GM18502 (cell line): ENCODE measurements around the gene NOTUM.
A peak's percentile ranks its signal among the peaks of the same experiment; 100 is the strongest.

Experiments used
- ATAC-seq: cut with Tn5 transposase; IDR thresholded peaks from one replicate; pipeline ENCODE4 v1.9.1; 2021; ENCODE audit warnings: mild to moderate bottlenecking; ENCODE audit not compliant: unreplicated experiment, poor library complexity

Gene NOTUM

GRCh38 chr17:81980122-81980521 is 19.1 kb upstream of the NOTUM start:
- ATAC-seq: no peak

DNA sequence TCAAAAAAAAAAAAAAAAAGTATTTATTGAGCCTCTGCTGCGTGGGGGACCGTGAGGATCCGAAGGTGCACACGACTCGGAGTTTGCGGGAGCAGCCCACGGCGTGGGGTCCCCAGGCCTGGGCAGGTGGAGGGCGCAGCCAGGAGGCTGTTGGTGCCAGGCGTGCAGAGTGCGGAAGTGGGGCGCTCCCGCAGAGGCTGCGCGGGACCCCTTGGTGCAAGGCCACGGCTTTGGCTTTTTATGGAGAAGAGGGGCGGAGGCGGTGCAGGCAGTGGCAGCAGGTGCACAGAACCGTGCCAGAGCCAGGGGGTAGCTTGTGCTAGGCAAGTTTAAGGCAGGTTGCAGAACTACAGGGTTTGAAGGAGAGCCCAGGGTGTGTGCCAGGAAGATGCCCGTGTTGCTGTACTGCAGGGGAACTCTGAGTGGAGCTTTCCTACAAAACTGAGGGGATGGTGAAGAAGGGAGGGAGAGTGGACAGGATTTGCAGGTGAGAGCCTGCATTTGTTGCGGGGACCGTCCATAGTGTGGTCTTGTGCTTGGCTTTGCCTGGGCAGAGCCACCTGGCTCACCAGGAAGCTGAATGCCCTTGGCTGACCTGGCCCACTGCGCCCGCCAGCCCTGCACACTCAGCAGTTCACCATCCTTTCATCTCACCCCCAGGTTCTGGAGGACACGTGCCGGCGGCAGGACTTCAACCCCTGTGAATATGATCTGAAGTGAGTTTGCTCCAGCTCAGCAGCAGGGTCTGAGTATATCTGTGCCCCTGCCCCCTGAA is 17.7 kb upstream of the NOTUM start:
- no peak for ATAC-seq

DNA sequence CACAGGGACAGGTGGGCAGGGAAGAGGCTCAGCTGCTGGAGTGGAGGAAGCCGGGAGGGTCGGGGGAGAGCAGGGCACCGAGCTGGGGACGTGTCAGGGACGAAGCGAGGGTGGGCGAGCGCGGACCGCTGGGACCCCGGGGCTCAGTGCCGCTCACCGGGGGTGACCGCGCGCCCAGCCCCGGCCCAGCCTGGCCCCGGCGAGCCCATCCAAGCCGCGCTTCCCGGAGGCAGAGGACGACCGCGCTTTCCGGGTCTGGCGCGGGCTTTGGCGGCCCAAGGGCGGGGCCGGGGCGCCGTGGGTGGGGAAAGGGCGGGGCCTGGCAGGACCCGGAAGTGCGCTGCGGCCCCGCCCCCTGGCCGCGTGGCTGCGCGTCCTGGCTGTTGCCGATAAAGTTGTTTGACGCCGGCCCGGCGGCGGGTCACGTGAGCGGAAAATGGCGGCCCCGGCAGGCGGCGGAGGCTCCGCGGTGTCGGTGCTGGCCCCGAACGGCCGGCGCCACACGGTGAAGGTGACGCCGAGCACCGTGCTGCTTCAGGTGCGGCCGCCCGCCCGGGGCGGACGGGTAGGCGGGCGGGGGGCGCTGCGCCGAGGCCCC is 16.3 kb upstream of the NOTUM start, which contains the start of gene ASPSCR1:
TSS of gene ASPSCR1 (plus strand) at position 419 of the 598 bp plus-strand sequence. CDS start at position 437, 18 bp downstream.
- peak; percentile 84 for ATAC-seq

DNA sequence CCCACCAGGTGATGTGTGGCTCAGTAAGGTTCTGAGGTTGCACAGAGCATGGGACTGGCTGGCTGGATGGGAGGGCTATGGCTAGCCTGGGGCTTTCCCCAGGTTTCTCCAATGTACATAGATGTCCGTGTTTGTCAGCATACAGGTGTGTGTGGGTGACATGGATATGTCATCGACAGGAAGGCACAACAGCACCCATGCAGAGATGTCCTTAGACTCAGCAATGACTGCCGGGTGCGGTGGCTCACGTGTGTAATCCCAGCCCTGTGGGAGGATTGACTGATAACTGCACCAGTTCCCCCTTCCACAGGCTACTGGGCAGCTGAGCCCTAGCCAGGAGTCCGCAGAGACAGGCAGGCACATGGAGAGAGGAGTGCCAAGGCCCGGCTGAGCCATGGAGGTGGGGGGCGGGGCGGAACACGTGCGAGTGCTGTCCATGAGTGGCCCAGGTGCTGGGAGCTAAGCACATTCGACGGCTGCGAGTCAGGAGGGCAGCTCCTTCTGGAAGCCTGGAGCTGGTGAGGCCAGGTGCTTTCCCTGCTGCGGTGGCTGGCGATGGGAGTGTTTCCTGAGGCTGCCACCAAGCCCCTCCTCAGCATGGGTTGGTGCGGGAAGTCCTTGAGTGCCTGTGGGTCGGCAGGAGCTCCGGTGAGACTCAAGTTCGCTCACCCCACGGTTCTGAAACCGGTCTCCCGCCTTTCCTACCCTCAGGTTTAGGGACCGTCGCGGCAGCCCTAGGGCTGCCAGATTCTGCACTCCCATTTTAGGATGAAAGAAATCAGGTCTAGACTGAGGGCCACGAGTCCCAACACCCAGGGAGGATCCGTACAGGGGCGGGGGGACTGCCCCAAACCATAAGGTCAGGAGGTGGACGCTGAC is 15.6 kb upstream of the NOTUM start:
- ATAC-seq: peak; percentile 11

GRCh38 chr17:81973432-81973831 is 12.4 kb upstream of the NOTUM start:
- no peak for ATAC-seq

DNA sequence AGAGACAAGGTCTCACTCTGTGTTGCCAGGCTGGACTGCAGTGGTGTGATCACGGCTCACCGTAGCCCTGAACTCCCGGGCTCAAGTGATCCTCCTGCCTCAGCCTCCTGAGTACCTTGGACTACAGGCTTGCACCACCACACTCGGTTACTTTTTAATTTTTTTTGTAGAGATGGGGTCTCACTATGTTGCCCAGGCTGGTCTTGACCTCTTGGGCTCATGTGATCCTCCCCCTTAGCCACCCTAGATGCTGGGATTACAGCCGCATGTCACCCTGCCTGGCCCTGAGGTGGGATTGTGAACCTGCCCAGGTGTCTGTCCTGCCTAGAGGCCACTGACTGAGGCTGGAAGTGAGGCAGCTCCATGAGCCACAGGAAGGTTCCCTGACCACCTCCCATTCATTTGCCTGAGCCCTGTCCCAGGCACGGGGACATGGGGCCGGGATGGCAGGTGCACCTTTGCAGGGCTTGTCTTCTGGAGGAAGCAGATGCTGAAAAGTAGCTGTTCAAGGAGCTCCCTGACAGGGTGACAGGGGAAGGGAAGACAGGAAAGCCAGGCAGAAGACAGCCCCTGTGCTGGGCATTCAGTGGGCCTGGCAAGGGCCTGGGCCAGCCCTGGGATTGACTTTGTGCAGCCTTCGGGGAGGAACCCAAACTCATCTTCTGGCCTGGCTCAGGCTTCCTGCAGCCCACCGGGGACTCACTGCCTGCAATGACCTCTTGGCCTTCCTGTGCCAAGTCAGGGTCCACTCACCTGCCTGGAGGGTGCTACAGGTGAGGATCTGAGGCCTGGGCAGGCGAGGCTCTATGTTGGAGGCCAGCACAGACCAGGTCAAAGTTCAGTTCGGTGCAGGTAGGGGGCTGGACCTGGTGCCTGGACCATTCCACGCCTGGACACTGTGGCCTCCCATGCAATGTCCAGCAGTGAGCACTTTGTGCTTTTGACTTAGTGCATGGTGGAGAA is 8.1 kb upstream of the NOTUM start:
- no peak for ATAC-seq

- ATAC-seq: no peak
Observed at GRCh38 chr17:81968396-81968745, 7.4 kb upstream of the NOTUM start.

GRCh38 chr17:81967533-81968395 is 6.8 kb upstream of the NOTUM start:
- no peak for ATAC-seq

GRCh38 chr17:81967244-81967532 is 6.2 kb upstream of the NOTUM start:
- ATAC-seq: no peak

GRCh38 chr17:81966343-81967243 is 5.6 kb upstream of the NOTUM start:
- no peak for ATAC-seq

DNA sequence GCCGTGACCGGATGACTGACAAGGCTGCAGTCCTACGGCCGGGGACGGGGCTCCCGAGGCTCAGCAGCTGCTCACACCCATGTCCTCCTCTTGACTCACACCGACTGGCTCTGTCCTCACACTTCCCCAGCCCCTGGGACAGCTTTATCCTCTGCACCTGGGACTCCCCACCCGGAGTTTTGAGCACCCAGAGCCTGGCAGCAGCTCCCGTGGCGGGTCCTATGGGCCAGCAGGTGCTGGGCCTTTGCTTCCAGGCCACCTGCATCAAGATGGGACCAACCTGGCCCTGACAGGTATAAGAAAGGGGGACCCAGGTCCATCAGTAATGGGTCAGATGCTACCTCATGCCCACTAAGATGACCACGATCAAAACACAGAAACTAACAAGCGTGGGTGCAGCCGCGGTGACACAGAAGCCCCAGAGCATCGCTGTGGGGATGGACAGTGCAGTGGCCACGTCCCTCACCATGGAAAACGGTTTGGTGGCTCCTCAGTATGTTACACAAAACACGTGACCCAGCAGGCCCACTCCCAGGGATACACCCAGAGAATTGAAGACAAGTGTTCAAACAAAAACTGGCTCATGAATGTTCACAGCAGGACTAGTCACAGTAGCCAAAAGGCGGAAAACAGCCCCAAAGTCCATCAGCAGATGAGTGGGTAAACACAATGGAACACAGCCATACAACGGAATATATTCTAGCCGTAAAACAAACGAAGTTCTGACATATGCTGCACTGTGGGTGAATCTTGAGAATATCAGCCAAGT is 3.3 kb upstream of the NOTUM start:
- ATAC-seq: no peak

DNA sequence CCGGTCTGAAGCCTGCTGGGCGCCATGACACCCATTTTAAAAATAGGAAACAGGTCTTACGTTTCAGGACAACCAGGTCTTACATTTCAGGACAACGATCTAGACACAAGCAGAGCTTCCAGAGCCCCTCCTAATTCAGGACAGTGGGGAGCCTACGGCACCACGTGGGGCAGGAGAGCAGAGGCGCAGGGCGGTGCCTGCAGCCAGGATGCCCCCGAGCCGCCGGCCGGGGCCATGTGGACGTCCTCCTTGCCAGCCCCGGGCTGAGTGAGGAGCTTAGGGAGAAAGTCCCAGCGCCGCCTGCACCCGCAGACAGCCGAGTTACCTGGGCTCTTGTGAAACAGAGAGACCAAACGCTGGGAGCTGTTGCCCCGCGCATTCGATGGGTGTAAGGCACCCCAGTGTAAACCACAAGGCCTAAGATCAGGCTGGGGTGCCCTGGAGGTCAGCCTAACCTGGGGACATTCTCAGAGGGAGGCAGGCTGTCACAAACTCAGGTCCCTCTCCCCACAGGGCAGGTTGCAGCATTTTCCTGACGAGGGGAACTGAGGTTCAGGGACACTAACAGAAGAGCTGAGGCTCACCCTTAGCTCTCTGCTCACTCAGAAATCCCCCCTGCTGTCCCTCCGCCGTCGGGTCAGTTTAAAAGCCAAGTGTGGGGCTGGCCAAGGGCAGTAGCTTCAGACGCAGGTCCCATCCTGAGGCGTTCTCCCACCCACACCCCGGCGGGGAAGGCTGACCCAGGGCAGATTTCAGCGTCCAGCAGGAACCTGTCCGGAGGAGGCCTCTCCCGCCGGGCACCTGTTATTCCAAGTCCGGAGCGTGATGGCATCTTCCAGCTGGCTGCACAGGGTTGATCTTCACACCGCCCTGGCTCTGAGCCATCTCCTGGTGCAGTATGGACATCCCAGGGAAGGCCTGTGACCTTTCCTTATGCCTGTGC is 1.8 kb upstream of the NOTUM start:
- no peak for ATAC-seq

DNA sequence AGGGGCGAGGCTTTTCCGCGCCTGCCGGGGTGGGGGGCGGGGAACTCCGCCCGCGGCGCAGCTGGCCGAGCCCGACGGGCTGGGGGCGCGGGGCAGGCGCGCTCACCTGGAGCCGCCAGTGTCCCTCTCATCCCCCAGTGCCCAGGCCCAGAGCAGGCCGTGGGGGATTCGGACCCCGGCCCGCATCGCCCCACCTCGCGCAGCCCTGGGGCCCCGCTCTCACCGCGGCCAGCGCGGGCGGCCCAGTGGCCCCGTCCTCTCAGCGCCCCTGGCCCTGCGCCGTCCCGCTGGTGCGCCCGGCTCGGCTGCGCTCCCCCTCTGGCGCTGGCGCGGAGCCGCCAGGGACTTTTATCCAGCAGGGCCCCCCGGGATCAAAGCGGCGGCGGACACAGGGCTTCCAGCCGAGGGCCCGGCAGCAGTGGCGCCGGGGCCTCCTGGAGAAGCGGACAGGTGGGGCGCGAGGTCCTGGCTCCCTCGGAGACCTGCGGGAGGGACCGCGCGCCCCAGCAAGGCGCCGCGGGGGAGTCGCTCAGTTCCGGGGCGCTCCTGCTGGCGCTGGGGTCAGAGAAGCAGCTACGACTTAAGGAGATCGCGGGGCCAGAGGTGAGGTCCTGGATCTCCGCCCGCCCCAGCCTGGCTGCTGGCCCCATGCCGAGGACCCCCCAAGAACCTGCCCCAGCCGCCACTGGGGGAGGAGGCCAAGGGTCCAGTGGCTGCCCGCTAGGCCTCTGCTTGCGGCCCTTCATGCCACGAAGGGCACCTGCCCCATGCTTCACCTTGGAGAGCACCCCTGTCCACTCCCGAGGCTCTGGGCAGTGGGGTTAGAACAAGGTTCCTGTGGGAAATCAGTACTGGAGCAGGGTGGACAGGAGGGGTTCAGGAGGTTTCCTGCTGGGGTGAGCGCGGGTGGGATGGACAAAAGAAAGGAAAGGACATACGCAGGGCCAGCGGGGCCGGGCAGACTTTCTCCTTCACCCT is 823 bp upstream of the NOTUM start:
- no peak for ATAC-seq

DNA sequence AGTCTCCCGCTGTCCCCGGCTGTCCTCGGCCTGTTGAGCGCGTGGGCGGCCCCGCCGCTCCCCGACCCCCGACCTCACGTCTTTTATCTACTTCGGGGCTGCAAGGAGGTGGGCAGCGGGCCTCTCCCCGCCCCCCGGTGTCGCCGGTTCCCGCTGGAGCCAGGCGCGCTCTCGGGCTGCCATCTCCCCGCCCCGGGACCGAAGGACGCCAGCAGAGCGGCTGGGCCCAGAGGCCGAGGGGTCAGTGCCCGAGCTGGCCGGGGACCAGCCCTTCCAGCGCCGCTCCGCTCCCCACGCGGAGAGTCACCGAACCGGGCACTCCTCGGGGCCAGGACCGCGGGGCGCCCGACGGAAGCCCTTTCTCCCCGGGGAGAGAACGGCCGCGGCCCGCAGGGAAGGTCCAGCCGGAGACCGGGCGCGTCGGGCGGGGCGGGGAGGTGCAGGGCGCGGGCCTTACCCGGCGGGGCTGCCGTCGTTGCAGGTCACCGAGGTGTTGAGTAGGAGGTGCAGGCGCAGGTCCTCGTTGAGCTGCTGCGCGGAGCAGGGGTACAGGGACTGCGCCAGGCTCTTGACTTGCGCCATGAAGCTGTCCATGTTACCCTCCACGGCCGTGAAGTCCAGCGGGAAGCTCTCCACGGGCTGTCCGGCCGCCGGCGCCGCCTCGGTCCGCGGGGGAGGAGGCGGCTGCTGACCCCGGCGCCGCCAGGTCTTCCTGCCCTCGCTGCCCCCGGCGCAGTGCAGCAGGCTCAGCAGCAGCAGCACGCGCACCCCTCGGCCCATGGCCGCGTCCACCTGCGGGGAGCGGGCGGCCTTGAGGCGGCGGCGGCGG is 643 bp downstream of the NOTUM start:
- no peak for ATAC-seq
